ENCODE data around the gene NKAPD1. TPM values are rescaled to one million over a fixed set of nuclear protein-coding genes. Genes with fewer than 3 reads are reported as not detected.

Gene NKAPD1
- total and polyA plus RNA-seq, 2 of the 4 experiments (the other 2 are of a cell fraction), result 8.4 to 17.2 TPM

GRCh38 chr11:112132737-112133136 is 58.6 kb downstream of the NKAPD1 start:
- no peak overlapping the region for H4K5ac ChIP-seq (ENCODE audit: low read depth, low read length)
- no peaks in the 10 kb centered on the region for H3K27me3 ChIP-seq (ENCODE audit: control insufficient read depth, insufficient read depth, low read length)
- no peak overlapping the region for H3K4me3 ChIP-seq (ENCODE audit: insufficient read depth, low read depth, low read length)
- ATAC-seq (ENCODE audit: low read depth) (no peak), DNase-seq (no peak)
- H2BK20ac ChIP-seq (ENCODE audit: low read depth, low read length), result no peak overlapping the region
- TF ChIP-seq CTCF (conservative IDR thresholded peaks at IDR 0.05; ENCODE audit: low read depth, low read length) (no peak), RAD21 (IDR thresholded peaks at IDR 0.05; ENCODE audit: low read length) (no peak), POLR2A (IDR thresholded peaks at IDR 0.05; ENCODE audit: low read depth, low read length) (no peak), MAFK (IDR thresholded peaks at IDR 0.05; ENCODE audit: low read depth, low read length) (no peak), BHLHE40 (IDR thresholded peaks at IDR 0.05; ENCODE audit: low read depth, low read length) (no peak), USF2 (IDR thresholded peaks at IDR 0.05; ENCODE audit: low read depth, low read length) (no peak), FOS (IDR thresholded peaks at IDR 0.05; ENCODE audit: low read depth, low read length) (no peak), RFX5 (IDR thresholded peaks at IDR 0.05; ENCODE audit: low read depth, low read length) (no peak), CHD1 (IDR thresholded peaks at IDR 0.05; ENCODE audit: low read depth, low read length) (no peak), RCOR1 (IDR thresholded peaks at IDR 0.05; ENCODE audit: insufficient replicate concordance, low read length) (no peak), NFE2L2 (IDR thresholded peaks at IDR 0.05; ENCODE audit: low read depth, low read length) (no peak), SMC3 (IDR thresholded peaks at IDR 0.05; ENCODE audit: low read depth, low read length) (no peak), CEBPB (IDR thresholded peaks at IDR 0.05; ENCODE audit: low read depth, low read length) (no peak), MAZ (IDR thresholded peaks at IDR 0.05; ENCODE audit: borderline replicate concordance, low read depth, low read length) (no peak), MXI1 (IDR thresholded peaks at IDR 0.05; ENCODE audit: borderline replicate concordance, low read depth, low read length) (no peak)
- TF ChIP-seq, protein P1, sequence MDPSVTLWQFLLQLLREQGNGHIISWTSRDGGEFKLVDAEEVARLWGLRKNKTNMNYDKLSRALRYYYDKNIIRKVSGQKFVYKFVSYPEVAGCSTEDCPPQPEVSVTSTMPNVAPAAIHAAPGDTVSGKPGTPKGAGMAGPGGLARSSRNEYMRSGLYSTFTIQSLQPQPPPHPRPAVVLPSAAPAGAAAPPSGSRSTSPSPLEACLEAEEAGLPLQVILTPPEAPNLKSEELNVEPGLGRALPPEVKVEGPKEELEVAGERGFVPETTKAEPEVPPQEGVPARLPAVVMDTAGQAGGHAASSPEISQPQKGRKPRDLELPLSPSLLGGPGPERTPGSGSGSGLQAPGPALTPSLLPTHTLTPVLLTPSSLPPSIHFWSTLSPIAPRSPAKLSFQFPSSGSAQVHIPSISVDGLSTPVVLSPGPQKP (IDR thresholded peaks at IDR 0.05; ENCODE audit: borderline replicate concordance, low read depth, low read length), result no peak
- H3K9ac ChIP-seq (ENCODE audit: low read depth, low read length), result no peak overlapping the region
- H3K4me1 ChIP-seq (ENCODE audit: control insufficient read depth, insufficient read depth, low read length), result peaks cover 7% of the 10 kb centered on the region
- BruUV-seq (replicated peaks), result no TSS peak
- no peak overlapping the region for H3K56ac ChIP-seq (ENCODE audit: extremely low read depth, insufficient read depth, low read length)
- H2BK5ac ChIP-seq (ENCODE audit: low read depth, low read length, poor library complexity, severe bottlenecking), result no peak overlapping the region
- H2AK5ac ChIP-seq (ENCODE audit: low read depth, low read length), result peak overlapping the region; percentile 73
- H2AFZ ChIP-seq (replicated peaks; ENCODE audit: low read length, poor library complexity), result no peak overlapping the region
- H3K4ac ChIP-seq (ENCODE audit: low read depth, low read length), result no peak overlapping the region; the same call in 1 of the 2 replicates
- H3K14ac ChIP-seq (replicated peaks; ENCODE audit: low read depth, low read length), result no peak overlapping the region
- H3K9me3 ChIP-seq (ENCODE audit: control insufficient read depth, insufficient read depth, low read length), result no peaks in the 10 kb centered on the region
- no peaks in the 10 kb centered on the region for H3K79me1 ChIP-seq (ENCODE audit: low read depth in 1 of 2, low read length in 2 of 2)
- H4K8ac ChIP-seq (ENCODE audit: low read depth in 2 of 2, low read length in 2 of 2), result no peak overlapping the region
- intact Hi-C loops (cut with micrococcal nuclease) (no loop called here), in situ Hi-C loops (cut with MboI; ENCODE audit: low sequenced_read_pairs) (no loop called here), dilution Hi-C loops (cut with HindIII; ENCODE audit: low sequenced_read_pairs, unreplicated experiment) (no loop called here)
- CTCF ChIA-PET, result interaction anchor here (0.5 kb wide), 1 partner anchor 19 kb away, joined by 4 read pairs; no protein-coding TSS in a partner anchor
- no peak overlapping the region for H3K23ac ChIP-seq (ENCODE audit: low read depth, low read length)
- no peaks in the 10 kb centered on the region for H4K20me1 ChIP-seq (ENCODE audit: insufficient read depth, low read length)
- POLR2A ChIA-PET (ENCODE audit: unreplicated experiment), result no interaction called here
- no peak overlapping the region for H3K27ac ChIP-seq (ENCODE audit: insufficient read depth, low read length)
- H2BK15ac ChIP-seq (ENCODE audit: low read depth, low read length), result no peak overlapping the region
- H2BK120ac ChIP-seq (ENCODE audit: low read depth, low read length), result no peak overlapping the region
- no peak overlapping the region for H3K18ac ChIP-seq (ENCODE audit: low read depth, low read length)
- WGBS, 2 experiments (ENCODE audit: extremely low coverage in 2 of 2, insufficient read length in 1 of 2), result no CpG with 5 or more reads among the region's 2 CpGs
- peaks cover 6% of the 10 kb centered on the region for H3K9me1 ChIP-seq (ENCODE audit: insufficient read depth, low read length)
- H3K4me2 ChIP-seq (ENCODE audit: low read depth, low read length), result no peak overlapping the region
- no peaks in the 10 kb centered on the region for H3K36me3 ChIP-seq (ENCODE audit: control insufficient read depth, insufficient read depth, low read length)
- H4K91ac ChIP-seq (ENCODE audit: insufficient read depth, low read depth, low read length), result no peak overlapping the region
- no peak overlapping the region for H2AK9ac ChIP-seq (replicated peaks; ENCODE audit: low read depth, low read length, poor library complexity)

Data from IMR-90 (cell line).